D721Med (cell line): ENCODE measurements around the gene EMP1.

Experiments
- DNase-seq: peaks from one replicate; pipeline ENCODE4 v3.0.0; 2011; ENCODE audit warnings: low spot score; ENCODE audit not compliant: insufficient read length
- FAIRE-seq: peaks from 2 replicates; lab custom pipeline; 2011; peaks lifted over from hg19 to GRCh38; lab: Jason Lieb, UNC
- CTCF ChIP-seq: IDR thresholded peaks from 2 replicates; pipeline ENCODE4 v1.5.1; 2012; ENCODE audit warnings: mild to moderate bottlenecking, control low read depth; ENCODE audit not compliant: insufficient read depth; ENCODE audit errors: missing control alignments

The EMP1 gene

DNA sequence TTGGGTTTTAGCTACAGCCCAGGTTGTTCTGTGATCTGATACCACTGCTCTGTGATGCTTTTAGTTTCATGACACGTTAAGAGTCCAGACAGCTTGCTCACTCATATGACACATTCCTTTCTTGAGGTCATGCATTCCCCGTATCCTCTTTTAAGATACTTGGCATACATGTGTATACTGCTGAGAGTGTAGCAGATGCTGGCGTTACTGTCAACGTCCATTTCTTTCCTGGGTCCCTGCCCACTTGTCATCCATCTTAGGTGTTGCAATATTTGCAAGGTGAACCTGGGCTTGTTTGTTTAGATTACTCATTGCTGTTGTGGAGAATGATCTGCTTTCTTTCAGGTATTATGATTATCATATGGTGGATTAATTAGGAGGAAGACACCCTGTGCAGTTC lies 9.1 kb upstream of the EMP1 start:
- TF ChIP-seq CTCF: no peak
- DNase-seq: no peak
- no peak for FAIRE-seq

DNA sequence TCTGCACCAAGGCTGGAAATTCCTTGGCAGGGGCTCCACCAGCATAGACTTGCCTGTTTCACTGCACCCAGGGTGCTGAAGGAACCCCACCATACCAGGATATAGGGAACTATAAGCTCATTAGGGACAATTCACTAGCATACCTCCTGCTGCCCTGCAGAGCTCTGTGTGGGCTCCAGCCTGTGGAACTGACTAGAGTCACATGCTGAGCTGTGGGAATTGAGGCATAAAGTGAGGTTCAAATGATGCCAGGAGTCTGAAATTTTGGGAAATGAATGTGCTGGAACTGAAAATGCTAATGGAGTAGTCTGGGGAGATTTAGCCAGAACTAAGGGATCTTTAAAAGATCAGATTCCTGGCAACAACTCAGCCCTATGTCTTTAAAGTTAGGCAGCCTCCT lies 7.3 kb upstream of the EMP1 start:
- FAIRE-seq: no peak
- no peak for TF ChIP-seq CTCF
- no peak for DNase-seq

GRCh38 chr12:13190275-13190674 lies 6.3 kb upstream of the EMP1 start:
- FAIRE-seq (no peak), DNase-seq (no peak)
- no peak for TF ChIP-seq CTCF

GRCh38 chr12:13192719-13193118 lies 3.8 kb upstream of the EMP1 start:
- TF ChIP-seq CTCF: no peak
- DNase-seq: no peak
- no peak for FAIRE-seq

DNA sequence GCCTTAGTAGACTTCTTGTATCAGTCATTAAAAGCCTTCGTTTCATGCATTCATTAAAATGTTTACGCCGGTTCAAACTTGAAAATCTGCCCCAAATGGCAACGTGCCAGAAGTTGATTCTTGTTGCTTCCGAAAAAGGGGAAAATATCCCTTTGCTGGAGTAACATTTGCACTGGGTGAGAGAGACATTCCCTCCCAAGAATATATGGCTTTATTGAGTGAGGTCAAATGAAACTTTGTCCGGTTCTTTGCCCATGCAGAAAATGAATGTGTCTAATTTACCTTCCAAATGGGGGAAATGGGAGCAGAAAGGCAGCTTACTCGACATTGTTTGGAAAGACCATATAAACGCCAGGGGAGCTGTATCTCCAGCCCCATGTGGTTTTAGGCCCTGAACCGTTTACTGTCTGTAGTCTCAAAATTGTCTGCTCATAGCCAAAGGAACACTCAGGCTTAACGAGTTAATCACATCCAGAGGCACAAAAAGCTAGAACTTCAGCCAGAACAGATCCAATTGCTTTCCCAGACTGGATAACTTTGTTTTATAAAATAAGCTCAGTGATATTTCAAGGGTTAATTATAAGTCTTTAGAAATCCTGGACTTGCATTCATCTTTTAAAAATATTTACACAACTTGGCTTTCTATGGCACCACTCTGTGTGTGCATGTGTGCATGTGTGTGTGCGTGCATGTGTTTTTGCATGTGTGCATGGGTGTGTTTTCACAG lies 2.9 kb upstream of the EMP1 start:
- no peak for TF ChIP-seq CTCF
- FAIRE-seq (no peak), DNase-seq (no peak)

DNA sequence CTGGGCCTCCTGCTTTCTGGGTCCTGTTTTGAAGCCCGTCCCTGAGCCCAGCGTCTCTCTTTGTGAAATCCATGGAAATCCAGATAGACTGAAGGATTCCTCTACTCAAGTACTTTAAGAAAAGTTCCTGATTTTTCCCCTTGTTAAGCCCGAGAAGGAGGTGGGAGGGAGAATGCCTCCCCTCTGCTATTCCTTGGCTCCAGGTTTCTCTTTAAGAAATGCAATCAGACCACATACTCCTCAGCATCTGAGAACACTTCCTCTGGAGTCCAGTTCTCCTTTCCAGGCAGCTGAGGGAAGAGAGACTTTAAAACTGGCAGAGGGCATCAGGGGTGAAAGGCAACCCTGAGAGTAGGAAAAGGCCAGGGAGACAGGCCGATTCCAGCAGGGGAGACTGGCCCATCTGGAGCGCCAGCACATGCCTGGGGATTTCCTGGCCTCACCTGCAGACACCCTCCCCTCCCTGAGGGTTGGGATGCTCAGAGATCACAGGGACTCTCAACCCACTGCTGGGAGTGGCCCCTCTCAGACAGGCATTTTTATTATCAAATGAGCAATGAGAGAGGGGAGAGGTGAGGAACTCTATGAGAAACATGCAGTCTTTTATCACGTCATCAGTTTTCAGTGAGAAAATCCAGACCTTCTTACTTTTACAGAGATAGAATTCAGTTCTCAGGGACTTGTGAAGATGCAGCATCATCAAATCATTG lies 2.0 kb upstream of the EMP1 start:
- FAIRE-seq: no peak
- no peak for DNase-seq
- no peak for TF ChIP-seq CTCF

DNA sequence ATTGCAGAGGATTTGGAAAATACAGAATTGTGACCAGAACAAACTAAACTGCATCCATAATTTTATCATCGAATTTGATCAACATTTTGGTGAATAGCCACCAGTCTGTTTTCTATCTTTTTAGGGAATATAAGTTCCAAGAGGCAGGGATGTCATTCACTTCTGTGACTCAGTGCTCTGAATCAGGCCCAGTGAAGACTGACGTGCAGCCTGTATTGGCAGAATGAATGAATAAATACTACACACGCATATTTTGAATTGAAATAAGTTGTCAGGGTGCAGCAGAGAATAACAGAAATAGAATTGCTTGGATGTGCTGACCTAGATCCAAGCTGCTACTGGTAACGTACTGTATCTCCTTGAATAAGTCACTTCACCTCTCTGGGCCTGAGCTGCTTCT lies 1.3 kb upstream of the EMP1 start:
- DNase-seq (no peak), FAIRE-seq (no peak)
- TF ChIP-seq CTCF: no peak
